HepG2 (cell line): Measurements from ENCODE around the gene PPP2R5B. TPM values are rescaled to one million over a fixed set of nuclear protein-coding genes. Genes with fewer than 3 reads are reported as not detected.

Experiments
- HOXA7 ChIP-seq: sonication (generic); formaldehyde crosslinking; IDR thresholded peaks from 2 replicates; pipeline ENCODE4 v1.8.1; 2022; ENCODE audit warnings: mild to moderate bottlenecking, missing genetic modification reagents, moderate library complexity
- NAIF1 ChIP-seq: sonication (generic); formaldehyde crosslinking; IDR thresholded peaks from 2 replicates; pipeline ENCODE4 v1.5.0; 2020; ENCODE audit warnings: mild to moderate bottlenecking, missing genetic modification reagents, borderline replicate concordance
- NR2F1 ChIP-seq, 2 experiments: fragments of 450-650 bp in 1 of 2; formaldehyde crosslinking in 1 of 2; IDR thresholded peaks; 2 replicates each; pipeline versions ENCODE4 v1.5.0 to v1.6.1; 2016 to 2020; ENCODE audit warnings: mild to moderate bottlenecking in 1 of 2, missing compliant biosample characterization in 1 of 2, missing genetic modification reagents in 1 of 2, moderate library complexity in 1 of 2
- SALL1 ChIP-seq: sonication (generic); formaldehyde crosslinking; IDR thresholded peaks from 2 replicates; pipeline ENCODE4 v1.8.0; 2022; ENCODE audit warnings: mild to moderate bottlenecking, missing genetic modification reagents
- SMYD3 ChIP-seq: sonication (generic); formaldehyde crosslinking; IDR thresholded peaks from 2 replicates; pipeline ENCODE4 v1.8.1; 2023; ENCODE audit warnings: mild to moderate bottlenecking, missing genetic modification reagents
- ZMAT3 ChIP-seq: sonication (generic); formaldehyde crosslinking; conservative IDR thresholded peaks from 2 replicates; pipeline ENCODE4 v1.7.0; 2021; ENCODE audit warnings: missing genetic modification reagents
- ZNF101 ChIP-seq: sonication (generic); formaldehyde crosslinking; IDR thresholded peaks from 2 replicates; pipeline ENCODE4 v1.4.0; 2020; ENCODE audit warnings: mild to moderate bottlenecking, low read depth, missing genetic modification reagents, borderline replicate concordance
- ZNF337 ChIP-seq: sonication (generic); formaldehyde crosslinking; IDR thresholded peaks from 2 replicates; pipeline ENCODE4 v1.5.1; 2020; ENCODE audit warnings: missing genetic modification reagents, low read depth, mild to moderate bottlenecking, borderline replicate concordance
- ZNF556 ChIP-seq: sonication (generic); formaldehyde crosslinking; IDR thresholded peaks from 2 replicates; pipeline ENCODE4 v1.4.0; 2020; ENCODE audit warnings: mild to moderate bottlenecking, missing genetic modification reagents, borderline replicate concordance
- ZNF790 ChIP-seq: sonication (generic); formaldehyde crosslinking; IDR thresholded peaks from 2 replicates; pipeline ENCODE4 v1.8.0; 2022; ENCODE audit warnings: missing genetic modification reagents, mild to moderate bottlenecking, borderline replicate concordance
- polyA plus RNA-seq, 8 experiments: library from polyadenylated mRNA; depleted of rRNA in 3 of 8; stranded (reverse) in 7 of 8; unstranded in 1 of 8; fragments of >200 nt; fragmentation: Illumina TruSeq in 4 of 8; extraction: Trizol in 4 of 8; gene quantifications; 2 replicates each; pipeline versions ENCODE4 v1.2.1 to v1.2.3, GENCODE V29; 2011 to 2016; ENCODE audit warnings: low read depth in 4 of 8, missing spikeins in 1 of 8, mixed read lengths in 1 of 8; ENCODE audit not compliant: insufficient read depth in 1 of 8
- total RNA-seq, 5 experiments: library from RNA; depleted of rRNA; stranded (reverse); fragments of >200 nt; fragmentation: Illumina TruSeq; extraction: Trizol; gene quantifications; 2 replicates each; pipeline ENCODE4 v1.2.3, GENCODE V29; 2016; ENCODE audit warnings: low read depth in 1 of 5
- TF ChIP-seq, protein P1 (sequence below): sonication (generic); formaldehyde crosslinking; IDR thresholded peaks from 2 replicates; pipeline ENCODE4 v1.5.1; 2020; ENCODE audit warnings: mild to moderate bottlenecking, moderate library complexity, missing genetic modification reagents
- TF ChIP-seq, protein P2 (sequence below): IDR thresholded peaks from 2 replicates; pipeline ENCODE4 v1.6.1; 2016; ENCODE audit warnings: missing genetic modification reagents, missing compliant biosample characterization
- TF ChIP-seq, protein P3 (sequence below), 2 experiments: sonication (generic) in 1 of 2; formaldehyde crosslinking in 1 of 2; IDR thresholded peaks; 2 replicates each; pipeline versions ENCODE4 v1.4.0 to v1.6.1; 2016 to 2020; ENCODE audit warnings: borderline replicate concordance in 1 of 2, low read depth in 1 of 2, mild to moderate bottlenecking in 1 of 2, missing genetic modification reagents in 1 of 2
- TF ChIP-seq, protein P4 (sequence below): sonication (generic); formaldehyde crosslinking; IDR thresholded peaks from 2 replicates; pipeline ENCODE4 v1.4.0; 2020; ENCODE audit warnings: mild to moderate bottlenecking, missing genetic modification reagents
- TF ChIP-seq, protein P5 (sequence below): sonication (generic); formaldehyde crosslinking; IDR thresholded peaks from 2 replicates; pipeline ENCODE4 v1.5.0; 2020; ENCODE audit warnings: mild to moderate bottlenecking, missing genetic modification reagents

PPP2R5B gene
- total and polyA plus RNA-seq, 2 of the 13 experiments (the other 11 are each of a cell fraction or from before 2014, with no cell fraction given) = 2.3 to 8.3 TPM

DNA sequence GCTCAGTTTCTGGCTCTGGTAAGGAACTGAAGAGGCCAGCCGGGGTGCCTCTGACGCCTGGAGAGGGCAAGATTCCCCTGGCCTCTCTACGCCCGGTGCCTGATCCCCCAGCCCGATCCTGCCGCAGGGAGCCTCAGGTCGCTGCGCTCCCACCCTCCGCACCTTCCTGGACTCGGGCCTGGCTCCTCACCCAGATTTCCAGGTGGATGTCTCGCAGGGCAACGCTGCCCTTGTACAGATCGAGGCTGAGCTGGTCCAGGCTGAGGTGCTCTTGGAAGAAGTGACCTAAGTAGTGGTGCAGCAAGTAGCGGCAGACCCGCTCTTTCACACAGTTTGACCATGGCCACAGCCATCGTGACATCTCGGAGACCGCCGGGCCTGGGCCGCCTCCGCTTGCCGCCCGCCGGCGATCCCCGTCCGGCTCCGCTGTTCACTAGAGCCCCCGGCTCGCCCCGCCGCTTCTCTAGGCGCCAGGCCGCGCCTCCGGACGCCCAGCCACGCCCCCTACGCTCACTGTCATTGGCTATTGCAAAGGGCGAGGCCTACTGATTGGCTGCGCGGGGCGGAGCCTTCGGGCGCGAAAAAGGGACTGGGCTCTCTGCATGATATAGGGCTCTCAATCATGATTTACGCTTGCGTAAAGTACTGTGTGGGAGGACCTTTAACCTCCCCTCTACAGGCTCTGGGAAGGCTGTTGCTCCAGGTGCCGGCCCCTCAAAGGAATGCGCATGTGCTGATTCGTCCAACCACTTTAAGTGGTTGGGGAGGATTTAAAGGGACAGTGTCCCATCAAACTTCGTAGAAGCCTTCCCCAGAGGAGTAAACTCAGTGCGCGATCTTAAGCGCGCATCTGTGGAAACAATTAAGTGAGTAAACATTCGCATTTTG, 7.5 kb upstream of the PPP2R5B start, which contains the start of gene ATG2A (continued):
- TF ChIP-seq ZMAT3 = peak; percentile 71; the same call in 1 of the 2 replicates
- no peak for TF ChIP-seq ZNF101
- TF ChIP-seq, protein P1, sequence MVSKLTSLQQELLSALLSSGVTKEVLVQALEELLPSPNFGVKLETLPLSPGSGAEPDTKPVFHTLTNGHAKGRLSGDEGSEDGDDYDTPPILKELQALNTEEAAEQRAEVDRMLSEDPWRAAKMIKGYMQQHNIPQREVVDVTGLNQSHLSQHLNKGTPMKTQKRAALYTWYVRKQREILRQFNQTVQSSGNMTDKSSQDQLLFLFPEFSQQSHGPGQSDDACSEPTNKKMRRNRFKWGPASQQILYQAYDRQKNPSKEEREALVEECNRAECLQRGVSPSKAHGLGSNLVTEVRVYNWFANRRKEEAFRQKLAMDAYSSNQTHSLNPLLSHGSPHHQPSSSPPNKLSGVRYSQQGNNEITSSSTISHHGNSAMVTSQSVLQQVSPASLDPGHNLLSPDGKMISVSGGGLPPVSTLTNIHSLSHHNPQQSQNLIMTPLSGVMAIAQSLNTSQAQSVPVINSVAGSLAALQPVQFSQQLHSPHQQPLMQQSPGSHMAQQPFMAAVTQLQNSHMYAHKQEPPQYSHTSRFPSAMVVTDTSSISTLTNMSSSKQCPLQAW (CRISPR knock-in tag) = peak; percentile 44; the same call in 1 of the 2 replicates
- peak; percentile 41; the same call in 1 of the 2 replicates for TF ChIP-seq ZNF790
- peak; percentile 5 to 80; a peak in 2 of 4 replicates for TF ChIP-seq NR2F1 (CRISPR knock-in tag; IDR thresholded peaks at IDR 0.05)
- TF ChIP-seq, protein P2, sequence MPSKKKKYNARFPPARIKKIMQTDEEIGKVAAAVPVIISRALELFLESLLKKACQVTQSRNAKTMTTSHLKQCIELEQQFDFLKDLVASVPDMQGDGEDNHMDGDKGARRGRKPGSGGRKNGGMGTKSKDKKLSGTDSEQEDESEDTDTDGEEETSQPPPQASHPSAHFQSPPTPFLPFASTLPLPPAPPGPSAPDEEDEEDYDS (CRISPR knock-in tag) = peak; percentile 89
- TF ChIP-seq, protein P3, sequence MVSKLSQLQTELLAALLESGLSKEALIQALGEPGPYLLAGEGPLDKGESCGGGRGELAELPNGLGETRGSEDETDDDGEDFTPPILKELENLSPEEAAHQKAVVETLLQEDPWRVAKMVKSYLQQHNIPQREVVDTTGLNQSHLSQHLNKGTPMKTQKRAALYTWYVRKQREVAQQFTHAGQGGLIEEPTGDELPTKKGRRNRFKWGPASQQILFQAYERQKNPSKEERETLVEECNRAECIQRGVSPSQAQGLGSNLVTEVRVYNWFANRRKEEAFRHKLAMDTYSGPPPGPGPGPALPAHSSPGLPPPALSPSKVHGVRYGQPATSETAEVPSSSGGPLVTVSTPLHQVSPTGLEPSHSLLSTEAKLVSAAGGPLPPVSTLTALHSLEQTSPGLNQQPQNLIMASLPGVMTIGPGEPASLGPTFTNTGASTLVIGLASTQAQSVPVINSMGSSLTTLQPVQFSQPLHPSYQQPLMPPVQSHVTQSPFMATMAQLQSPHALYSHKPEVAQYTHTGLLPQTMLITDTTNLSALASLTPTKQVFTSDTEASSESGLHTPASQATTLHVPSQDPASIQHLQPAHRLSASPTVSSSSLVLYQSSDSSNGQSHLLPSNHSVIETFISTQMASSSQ (IDR thresholded peaks at IDR 0.05; ENCODE audit: low read depth) = 0 out of 2 replicates have a peak, but pooled peaks have one; percentile 6
- TF ChIP-seq, protein P3 (CRISPR knock-in tag; IDR thresholded peaks at IDR 0.05; ENCODE audit: borderline replicate concordance) = no peak
- TF ChIP-seq SMYD3 (CRISPR knock-in tag) = no peak; the same call in 1 of the 2 replicates
- TF ChIP-seq SALL1 (CRISPR knock-in tag) = peak; percentile 78; the same call in 1 of the 2 replicates
- TF ChIP-seq, protein P4, sequence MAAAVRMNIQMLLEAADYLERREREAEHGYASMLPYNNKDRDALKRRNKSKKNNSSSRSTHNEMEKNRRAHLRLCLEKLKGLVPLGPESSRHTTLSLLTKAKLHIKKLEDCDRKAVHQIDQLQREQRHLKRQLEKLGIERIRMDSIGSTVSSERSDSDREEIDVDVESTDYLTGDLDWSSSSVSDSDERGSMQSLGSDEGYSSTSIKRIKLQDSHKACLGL (CRISPR knock-in tag) = no peak; the same call in 1 of the 2 replicates
- peak; percentile 70; the same call in 1 of the 2 replicates for TF ChIP-seq ZNF556 (CRISPR knock-in tag)
- TF ChIP-seq NAIF1 (CRISPR knock-in tag) = peak; percentile 61; the same call in 1 of the 2 replicates
- no peak for TF ChIP-seq HOXA7 (CRISPR knock-in tag)
- TF ChIP-seq, protein P5, sequence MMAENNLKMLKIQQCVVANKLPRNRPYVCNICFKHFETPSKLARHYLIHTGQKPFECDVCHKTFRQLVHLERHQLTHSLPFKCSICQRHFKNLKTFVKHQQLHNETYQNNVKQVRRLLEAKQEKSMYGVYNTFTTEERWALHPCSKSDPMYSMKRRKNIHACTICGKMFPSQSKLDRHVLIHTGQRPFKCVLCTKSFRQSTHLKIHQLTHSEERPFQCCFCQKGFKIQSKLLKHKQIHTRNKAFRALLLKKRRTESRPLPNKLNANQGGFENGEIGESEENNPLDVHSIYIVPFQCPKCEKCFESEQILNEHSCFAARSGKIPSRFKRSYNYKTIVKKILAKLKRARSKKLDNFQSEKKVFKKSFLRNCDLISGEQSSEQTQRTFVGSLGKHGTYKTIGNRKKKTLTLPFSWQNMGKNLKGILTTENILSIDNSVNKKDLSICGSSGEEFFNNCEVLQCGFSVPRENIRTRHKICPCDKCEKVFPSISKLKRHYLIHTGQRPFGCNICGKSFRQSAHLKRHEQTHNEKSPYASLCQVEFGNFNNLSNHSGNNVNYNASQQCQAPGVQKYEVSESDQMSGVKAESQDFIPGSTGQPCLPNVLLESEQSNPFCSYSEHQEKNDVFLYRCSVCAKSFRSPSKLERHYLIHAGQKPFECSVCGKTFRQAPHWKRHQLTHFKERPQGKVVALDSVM = peak; percentile 53
- no peak for TF ChIP-seq ZNF337 (CRISPR knock-in tag)
